GM19455 (cell line): ENCODE data around the gene MTIF3.
"Not testable (repeated sequence)": the region's sequence is repeated elsewhere in the genome, so short reads cannot be mapped to it uniquely, and the experiment has no call there.

ENCODE experiments used
- ATAC-seq: cut with Tn5 transposase; IDR thresholded peaks from one replicate; pipeline ENCODE4 v1.9.1; 2021; ENCODE audit not compliant: unreplicated experiment

Gene MTIF3

GRCh38 chr13:27415116-27415515 lies 35.2 kb downstream of the MTIF3 start:
- ATAC-seq = no peak

DNA sequence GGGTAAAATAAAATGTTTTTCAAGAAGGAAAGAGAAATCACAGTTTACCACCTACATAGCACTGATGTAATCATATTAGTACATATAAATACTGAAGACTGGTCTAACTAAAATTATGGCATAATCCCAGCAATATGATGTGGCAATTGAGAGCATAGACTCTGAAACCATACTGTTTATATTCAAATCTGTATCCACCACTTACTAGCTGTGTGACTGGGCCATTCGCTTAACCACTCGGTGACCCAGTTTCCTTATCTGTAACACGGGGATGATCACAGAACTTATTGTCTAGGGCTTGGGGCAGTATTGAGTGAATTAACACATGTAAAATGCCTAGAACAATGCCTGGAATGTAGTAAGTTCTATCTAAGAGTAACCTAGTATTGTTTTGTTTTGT lies 39.0 kb downstream of the MTIF3 start:
- ATAC-seq = no peak

GRCh38 chr13:27409013-27409412 lies 41.4 kb downstream of the MTIF3 start:
- ATAC-seq = no peak

- ATAC-seq = no peak
Observed at GRCh38 chr13:27408074-27408473, 42.3 kb downstream of the MTIF3 start.

DNA sequence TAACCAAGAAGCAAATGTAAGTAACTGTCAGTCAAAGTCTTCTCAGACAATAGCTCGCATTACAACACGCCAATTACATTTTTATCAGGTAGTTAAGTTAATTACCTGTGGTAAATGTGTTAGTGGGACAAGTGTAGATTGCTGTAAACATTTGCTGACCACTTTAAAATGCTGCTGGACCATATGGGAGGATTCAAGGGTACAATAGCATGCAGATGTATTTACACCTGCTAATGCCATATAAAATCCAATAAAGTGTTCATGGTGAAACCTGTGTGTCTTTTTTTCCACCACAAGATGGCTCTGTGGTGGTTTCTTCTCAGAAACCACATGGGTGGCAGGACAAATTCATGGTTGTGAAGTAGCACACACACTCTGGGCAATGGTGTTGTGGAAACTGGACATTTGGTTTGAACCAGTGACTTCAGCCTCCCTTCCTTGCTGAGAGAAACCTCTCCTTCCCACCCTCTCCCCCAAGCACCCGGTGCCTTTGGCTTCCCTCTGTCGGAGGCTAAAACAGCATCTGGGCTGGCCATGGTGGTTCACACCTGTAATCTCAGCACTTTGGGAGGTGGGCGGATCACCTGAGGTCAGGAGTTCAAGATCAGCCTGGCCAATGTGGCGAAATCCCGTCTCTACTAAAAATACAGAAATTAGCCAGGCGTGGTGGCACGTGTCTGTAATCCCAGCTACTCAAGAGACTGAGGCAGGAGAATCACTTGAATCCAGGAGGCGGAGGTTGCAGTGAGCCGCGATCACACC lies 44.0 kb downstream of the MTIF3 start:
- ATAC-seq = no peak

DNA sequence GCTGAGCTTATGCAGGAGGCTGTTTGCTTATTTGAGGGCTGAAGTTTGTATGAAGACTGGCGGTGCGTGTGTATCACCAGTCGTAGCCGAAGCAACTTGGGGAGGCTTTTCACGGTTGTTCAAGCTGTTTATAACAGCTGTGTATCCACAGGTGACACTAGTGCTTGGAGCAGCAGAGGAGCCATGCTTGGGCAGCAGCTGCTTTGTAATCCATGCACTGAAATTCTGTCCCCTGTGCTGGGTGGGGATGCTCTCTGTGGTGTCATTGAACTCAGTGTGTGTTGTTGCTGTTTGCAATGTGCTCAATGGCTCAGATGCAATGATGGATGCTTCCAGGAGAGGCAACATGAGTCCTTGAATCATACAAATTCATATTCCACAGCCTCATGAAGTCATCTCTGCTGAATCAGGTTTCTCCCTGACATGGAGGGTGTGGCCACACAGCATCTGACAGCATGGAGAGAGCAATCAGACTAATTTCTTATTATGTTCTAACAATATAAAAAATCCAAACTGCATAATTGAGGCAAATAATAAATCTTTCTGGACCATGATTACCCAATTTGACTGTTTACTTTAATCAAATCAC lies 44.7 kb downstream of the MTIF3 start:
- ATAC-seq = no peak

- no peak for ATAC-seq
Observed at GRCh38 chr13:27404680-27405079, 45.7 kb downstream of the MTIF3 start.

GRCh38 chr13:27403727-27404385 lies 46.5 kb downstream of the MTIF3 start:
- ATAC-seq = no peak

DNA sequence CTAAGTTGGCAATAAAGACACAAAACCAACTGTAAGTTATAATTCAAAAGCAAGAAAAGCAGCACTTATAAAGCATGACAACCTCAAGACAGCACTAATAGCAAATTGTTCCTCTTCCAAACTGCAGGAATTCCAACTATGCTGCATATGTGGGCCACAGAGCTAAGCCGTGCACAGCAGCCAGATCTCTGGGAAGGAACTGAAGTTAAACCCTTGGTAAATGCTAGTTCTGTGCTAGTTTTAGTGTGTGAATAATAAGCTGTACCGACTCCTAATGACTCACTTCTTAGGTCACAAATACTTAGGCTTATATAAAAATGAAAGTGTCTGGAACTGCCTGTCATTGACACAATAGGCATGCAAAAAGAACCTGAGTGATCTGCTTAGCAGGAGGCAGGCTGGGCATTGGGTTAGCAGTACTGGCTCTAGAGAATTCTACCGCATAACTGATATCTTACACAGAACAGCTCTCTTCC lies 47.1 kb downstream of the MTIF3 start:
- ATAC-seq = no peak

- ATAC-seq = no peak
Observed at GRCh38 chr13:27401210-27401609, 49.2 kb downstream of the MTIF3 start.

- not testable (repeated sequence) for ATAC-seq
Observed at GRCh38 chr13:27400405-27400804, 50.0 kb downstream of the MTIF3 start.

GRCh38 chr13:27398360-27398759 lies 52.0 kb downstream of the MTIF3 start:
- no peak for ATAC-seq

- no peak for ATAC-seq
Observed at GRCh38 chr13:27396252-27396846, 54.0 kb downstream of the MTIF3 start.

DNA sequence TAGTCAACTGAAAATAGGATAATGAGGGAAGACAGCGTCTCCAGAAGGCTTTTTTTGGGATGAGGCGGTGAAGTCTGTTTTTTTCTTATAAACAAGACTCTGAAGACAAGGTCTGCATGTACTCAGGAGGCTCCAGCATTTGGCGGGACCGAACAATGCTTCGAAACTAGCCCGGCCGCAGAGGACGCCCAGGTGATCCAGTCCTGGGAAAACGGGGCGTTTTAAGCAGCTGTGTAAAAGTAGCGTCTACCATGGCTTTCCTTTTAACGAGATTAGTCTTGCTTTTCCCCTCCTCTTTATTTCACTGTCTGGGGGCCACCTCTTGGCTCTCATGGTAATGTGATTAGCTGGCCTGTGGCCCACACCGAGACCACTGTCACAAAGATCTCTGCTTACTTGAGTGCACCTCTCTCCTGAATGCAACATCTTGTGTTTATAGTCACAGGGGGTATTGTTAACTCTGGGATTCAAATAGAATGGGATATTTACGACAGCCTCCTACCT lies 55.3 kb downstream of the MTIF3 start:
- ATAC-seq = no peak

DNA sequence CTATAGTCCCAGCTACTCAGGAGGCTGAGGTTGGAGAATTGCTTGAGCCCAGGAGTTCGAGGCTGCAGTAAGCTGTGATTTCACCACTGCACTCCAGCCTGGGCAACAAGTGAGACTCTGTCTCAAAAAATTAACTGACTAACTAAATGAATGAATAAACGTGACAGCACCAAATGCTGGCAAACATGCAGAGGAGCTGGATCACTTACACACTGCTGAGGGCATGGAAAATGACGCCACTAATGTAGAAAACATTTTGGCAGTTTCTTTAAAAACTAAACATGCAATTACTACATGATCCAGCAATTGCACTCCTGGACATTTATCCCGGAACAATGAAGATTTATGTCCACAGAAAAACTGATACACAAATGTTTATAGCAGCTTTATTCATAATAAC lies 57.3 kb downstream of the MTIF3 start:
- ATAC-seq = no peak

GRCh38 chr13:27391471-27391870 lies 58.9 kb downstream of the MTIF3 start:
- no peak for ATAC-seq

- no peak for ATAC-seq
Observed at GRCh38 chr13:27389891-27390290, 60.5 kb downstream of the MTIF3 start.

DNA sequence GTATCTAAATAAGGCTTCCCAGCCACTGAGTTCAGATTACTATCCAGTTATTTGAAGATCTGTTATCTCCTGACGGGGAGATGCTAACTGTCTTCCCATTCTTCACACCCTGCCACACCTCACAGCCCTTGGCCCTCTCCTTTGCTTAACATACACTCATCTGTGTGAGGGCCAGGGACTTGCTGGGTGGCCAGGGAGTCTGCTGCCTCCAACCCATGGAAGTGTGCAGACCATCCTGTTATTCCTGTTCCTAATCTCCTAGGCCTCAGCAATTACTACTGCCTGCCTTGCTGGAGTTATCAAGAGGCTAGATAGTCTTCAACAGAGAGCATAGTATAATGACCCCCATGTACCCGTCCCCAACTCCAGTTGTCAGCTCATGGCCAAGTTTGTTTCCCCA lies 62.1 kb downstream of the MTIF3 start:
- no peak for ATAC-seq
